HT-29 (cell line): ENCODE measurements around the gene MACIR. TPM values are rescaled to one million over a fixed set of nuclear protein-coding genes. Genes with fewer than 3 reads are reported as not detected.
"Not testable (repeated sequence)": the region's sequence is repeated elsewhere in the genome, so short reads cannot be mapped to it uniquely, and the experiment has no call there.

Experiments used
- DNase-seq: peaks from one replicate; pipeline ENCODE4 v3.0.0-alpha.2; 2015; ENCODE audit warnings: low spot score
- total RNA-seq: library from RNA; depleted of rRNA; stranded (reverse); fragments of >200 nt; shearing (Covaris generic); gene quantifications from 2 replicates; pipeline ENCODE4 v1.2.3, GENCODE V29; 2014; rRNA removed

Gene MACIR
- 9.2 and 11.2 TPM in 2 replicates for total RNA-seq

DNA sequence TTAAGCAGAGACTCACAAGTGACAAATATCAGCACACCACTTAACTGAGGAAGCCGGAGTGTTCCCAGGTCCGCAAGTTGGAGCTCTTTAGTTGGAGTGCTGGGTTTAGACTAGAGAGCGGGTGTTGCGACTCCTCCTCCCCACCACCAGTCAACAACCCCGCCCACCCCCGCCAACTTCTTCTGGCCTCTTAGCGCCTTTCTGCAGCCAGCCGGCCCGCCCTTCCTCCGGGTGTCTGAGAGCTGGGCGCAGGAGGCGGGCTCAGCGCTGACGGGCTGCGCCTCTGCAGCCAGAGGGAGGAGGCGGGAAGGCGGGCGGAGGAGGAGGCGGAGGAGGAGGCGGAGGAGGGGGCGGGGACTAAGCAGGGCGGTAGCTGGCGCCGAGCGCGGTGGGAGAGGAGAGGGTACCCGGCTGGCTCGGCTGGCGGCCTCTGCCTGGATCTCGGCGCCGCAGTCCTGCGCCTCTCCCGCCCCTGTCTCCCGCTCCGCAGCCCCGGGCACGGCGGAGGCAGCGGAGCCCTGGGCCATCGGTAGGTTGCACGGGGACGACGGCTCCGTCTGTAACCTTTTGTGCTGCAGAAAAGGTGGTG lies at the start of gene MACIR:
TSS of gene MACIR (plus strand) at position 396 of the 589 bp plus-strand sequence. CDS start 17,157 bp downstream, outside the sequence.
- DNase-seq = peak; percentile 95

- no peak for DNase-seq
Measured at GRCh38 chr5:103209065-103209464, 49.5 kb upstream of the MACIR start.

- DNase-seq = no peak
Measured at GRCh38 chr5:103210952-103211351, 47.6 kb upstream of the MACIR start.

GRCh38 chr5:103211576-103212561 lies 46.7 kb upstream of the MACIR start:
- no peak for DNase-seq

DNA sequence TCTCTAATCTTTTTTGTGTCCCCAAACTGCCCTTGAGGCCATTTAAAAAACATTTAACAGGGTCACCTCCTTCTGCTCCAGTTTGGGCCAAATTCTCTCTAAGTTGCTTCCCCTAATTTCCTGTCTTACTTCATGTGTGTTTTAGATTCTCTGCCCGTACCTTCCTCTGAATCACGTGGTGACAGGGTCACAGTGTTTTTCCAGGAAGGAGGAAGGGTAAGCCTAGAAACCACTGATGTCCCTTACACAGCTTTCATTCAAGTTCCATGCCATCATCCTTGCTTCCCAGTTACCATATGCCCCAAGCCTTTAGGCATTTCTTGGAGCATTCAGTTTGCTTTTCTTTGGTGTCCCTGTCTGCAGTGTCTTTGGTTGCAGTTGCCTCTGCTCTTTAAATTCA lies 42.4 kb upstream of the MACIR start:
- no peak for DNase-seq

DNA sequence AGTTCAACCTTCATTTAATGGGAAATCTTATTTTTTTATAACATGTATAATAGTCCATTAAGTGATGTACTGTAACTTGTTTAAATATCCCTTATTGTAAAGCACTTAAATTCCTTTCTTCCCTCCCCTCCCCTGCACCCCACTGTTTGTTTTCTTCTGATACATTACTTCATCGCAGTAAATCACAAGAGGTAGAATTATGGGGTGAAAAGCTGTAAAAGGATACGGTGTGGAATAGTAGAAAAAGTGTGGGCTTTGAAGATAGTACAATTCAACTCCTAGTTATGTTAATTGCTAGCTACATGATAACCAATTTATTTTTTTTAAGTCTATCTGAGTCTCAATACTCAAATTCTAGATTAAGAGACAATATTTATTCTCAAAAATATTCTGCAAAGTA lies 41.9 kb upstream of the MACIR start:
- DNase-seq = no peak

DNA sequence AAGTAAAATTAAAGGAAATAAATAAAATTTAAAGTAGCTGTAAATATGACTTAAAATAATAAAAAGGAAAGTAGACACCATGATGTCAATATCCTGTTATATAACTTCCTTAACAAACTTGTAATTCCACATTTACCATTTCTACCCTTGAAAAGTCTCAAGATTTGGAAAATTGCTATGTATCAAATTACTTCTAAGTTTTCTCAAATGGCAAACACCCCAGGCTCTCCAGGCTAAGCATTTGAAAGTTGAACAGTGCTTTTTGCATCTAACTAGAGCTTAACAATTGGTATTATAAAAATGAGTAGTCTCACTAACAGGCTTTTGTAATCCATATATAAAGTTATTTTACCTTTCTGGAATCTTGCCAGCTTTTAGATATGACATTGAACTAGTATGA lies 41.5 kb upstream of the MACIR start:
- DNase-seq = no peak

GRCh38 chr5:103218164-103218563 lies 40.4 kb upstream of the MACIR start:
- no peak for DNase-seq

DNA sequence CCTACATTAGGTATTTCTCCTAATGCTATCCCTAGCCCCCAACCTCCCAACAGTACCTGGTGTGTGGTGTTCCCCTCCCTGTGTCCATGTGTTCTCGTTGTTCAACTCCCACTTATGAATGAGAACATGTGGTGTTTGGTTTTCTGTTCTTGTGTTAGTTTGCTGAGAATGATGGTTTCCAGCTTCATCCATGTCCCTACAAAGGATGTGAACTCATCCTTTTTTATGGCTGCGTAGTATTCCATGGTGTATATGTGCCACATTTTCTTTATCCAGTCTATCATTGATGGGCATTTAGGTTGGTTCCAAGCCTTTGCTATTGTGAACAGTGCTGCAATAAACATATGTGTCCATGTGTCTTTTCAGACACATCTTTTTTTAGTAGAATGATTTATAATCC lies 39.5 kb upstream of the MACIR start:
- not testable (repeated sequence) for DNase-seq

- no peak for DNase-seq
Measured at GRCh38 chr5:103223031-103223955, 35.3 kb upstream of the MACIR start.

DNA sequence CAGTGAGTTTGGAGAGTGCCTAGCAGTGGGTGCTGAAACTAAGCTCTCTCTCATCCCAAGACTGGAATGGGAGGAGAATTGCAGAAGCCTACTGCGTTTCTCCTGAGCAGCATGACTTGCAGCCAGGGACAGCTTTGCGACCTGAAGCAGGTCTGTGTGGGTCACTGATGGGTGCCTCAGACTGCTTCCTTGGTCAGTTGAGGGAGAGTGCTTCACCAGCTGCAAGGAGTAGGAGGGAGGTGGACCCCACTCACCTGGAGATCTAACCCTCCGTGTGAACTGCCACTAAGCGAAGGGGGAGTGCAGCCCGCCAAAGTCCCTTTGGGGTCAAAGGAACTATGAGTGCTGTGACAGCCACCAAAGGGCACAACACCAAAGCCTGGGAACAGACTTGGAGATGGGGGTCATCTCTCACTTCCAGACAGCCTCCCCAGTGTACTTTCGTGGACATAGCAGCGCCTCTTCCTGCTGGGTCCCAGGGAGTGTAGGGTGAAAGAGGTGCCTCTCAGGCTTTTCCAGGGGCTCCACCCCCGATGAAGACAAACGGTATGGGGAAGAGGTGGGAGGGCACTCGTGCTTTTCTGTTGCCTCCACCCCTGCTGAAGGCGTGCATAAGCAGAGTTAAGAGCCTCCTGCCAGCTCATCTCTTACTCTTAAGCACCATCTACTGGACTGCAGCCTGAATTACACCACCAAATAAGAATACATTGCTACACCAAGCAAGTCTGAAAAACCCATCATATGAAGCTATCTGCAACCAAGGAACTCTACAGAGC lies 34.3 kb upstream of the MACIR start:
- peak; percentile 72 for DNase-seq

- DNase-seq = no peak
Measured at GRCh38 chr5:103224894-103225246, 33.7 kb upstream of the MACIR start.

DNA sequence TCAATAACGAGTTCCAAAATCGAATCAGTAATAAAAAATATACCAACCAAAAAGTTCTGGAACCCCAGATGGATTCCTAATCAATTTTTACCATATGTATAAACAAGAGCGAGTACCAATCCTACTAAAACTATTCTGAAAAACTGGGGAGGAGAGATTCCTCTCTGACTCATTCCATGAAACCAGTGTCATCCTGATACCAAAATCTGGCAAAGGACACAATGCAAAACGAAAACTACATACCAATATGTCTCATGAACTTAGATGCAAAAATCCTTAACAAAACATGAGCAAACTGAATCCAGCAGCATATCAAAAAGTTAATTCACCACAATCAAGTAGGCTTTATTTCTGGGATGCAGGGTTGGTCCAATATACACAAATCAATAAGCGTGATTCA lies 30.5 kb upstream of the MACIR start:
- no peak for DNase-seq

GRCh38 chr5:103228588-103228987 lies 30.0 kb upstream of the MACIR start:
- DNase-seq = no peak

DNA sequence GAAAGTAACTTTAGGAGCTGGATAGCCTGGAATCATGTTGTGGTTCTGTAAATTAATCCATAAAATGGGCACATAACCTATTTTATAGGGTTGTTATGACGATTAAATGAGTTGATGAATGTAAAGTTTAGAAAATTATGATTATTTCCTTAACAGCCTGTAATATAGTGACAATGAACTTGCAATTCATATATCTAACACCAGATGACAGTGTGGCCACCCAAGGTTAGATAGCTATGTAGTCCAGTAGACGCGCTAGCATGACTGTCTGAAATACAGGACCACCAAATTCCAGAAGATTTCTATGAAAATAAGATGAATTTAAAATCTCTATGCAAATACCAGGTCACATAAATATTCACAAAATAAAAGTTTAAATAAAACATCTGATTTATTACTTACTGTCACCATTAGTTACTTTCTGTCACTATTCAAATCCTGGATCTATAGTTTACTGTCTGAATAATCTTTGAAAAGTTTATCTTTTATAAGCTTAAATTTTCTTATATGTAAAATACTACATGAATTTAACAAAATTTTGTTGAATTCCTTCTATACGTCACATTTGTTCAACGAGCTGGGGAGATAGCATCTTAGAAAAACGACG lies 26.1 kb upstream of the MACIR start:
- peak; percentile 59 for DNase-seq

- DNase-seq = no peak
Measured at GRCh38 chr5:103234239-103234975, 24.2 kb upstream of the MACIR start.

GRCh38 chr5:103235891-103236290 lies 22.7 kb upstream of the MACIR start:
- no peak for DNase-seq

DNA sequence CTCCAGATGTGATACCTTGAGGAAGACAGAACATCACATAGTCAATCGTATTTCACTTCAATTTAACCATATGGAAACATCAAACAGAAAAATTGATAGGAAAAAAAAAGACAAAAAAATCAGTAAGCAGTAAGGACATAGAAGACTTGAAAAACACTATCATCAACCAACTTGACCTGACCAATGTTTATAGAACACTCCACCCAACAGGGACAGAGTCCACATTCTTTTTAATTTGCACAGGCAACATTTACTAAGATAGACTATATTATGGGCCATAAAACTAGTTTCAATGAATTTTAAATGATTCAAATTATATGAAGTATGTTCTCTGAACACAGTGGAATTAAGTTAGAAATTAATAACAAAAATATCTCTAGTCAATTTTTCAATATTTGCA lies 20.8 kb upstream of the MACIR start:
- DNase-seq = no peak

- no peak for DNase-seq
Measured at GRCh38 chr5:103243665-103244064, 14.9 kb upstream of the MACIR start.

- no peak for DNase-seq
Measured at GRCh38 chr5:103244398-103244797, 14.2 kb upstream of the MACIR start.
